Naive thymus-derived CD8-positive, alpha-beta T cell (primary cell): Measurements from ENCODE around the gene PPP1R27. TPM values are rescaled to one million over a fixed set of nuclear protein-coding genes. Genes with fewer than 3 reads are reported as not detected.
A peak's percentile ranks its signal among the peaks of the same experiment; 100 is the strongest.

ENCODE experiments used
- ATAC-seq, 2 donors: fragments of 150-1000 bp; cut with Tn5 transposase in 1 of 2; sonication (Bioruptor Pico), chemical (Tn5 transposase) in 1 of 2; 1 replicate in 1 of 2; 2 replicates in 1 of 2; pipeline ENCODE4 v1.10.0; 2021; ENCODE audit warnings: mild to moderate bottlenecking in 2 of 2, moderate library complexity in 2 of 2
- POLR2A ChIA-PET: fragments of 350-600 bp; sonication (Branson Sonifier 250); formaldehyde crosslinking; loops from one replicate; lab custom pipeline; 2021; ENCODE audit warnings: antibody characterized with exemption; lab: Charles Lee
- DNase-seq, 10 donors: peaks; one replicate each; pipeline versions ENCODE4 v3.0.0 to v3.0.0-alpha.2; 2020 to 2022
- H3K27ac Mint-ChIP-seq, 10 donors: one replicate each; pipeline ENCODE4 v1.8.0; 2020 to 2022; ENCODE audit warnings: mild to moderate bottlenecking in 10 of 10, mixed read lengths in 10 of 10, moderate library complexity in 4 of 10, inconsistent platforms in 1 of 10
- H3K27me3 Mint-ChIP-seq, 5 donors: one replicate each; pipeline ENCODE4 v1.8.0; 2021 to 2022; ENCODE audit warnings: mixed read lengths in 5 of 5
- H3K36me3 Mint-ChIP-seq, 3 donors: one replicate each; pipeline ENCODE4 v1.8.0; 2020 to 2022; ENCODE audit warnings: mixed read lengths in 3 of 3, mild to moderate bottlenecking in 2 of 3, inconsistent platforms in 1 of 3
- H3K4me1 Mint-ChIP-seq, 4 donors: one replicate each; pipeline ENCODE4 v1.8.0; 2021 to 2022; ENCODE audit warnings: mixed read lengths in 4 of 4
- H3K4me3 Mint-ChIP-seq, 10 donors: one replicate each; pipeline ENCODE4 v1.8.0; 2020 to 2022; ENCODE audit warnings: mild to moderate bottlenecking in 10 of 10, mixed read lengths in 10 of 10, moderate library complexity in 6 of 10, inconsistent platforms in 1 of 10
- H3K9me3 Mint-ChIP-seq, 9 donors: one replicate each; pipeline ENCODE4 v1.8.0; 2020 to 2022; ENCODE audit warnings: mixed read lengths in 9 of 9, mild to moderate bottlenecking in 3 of 9, inconsistent platforms in 1 of 9, moderate library complexity in 1 of 9
- polyA plus RNA-seq, 3 donors: library from polyadenylated mRNA; unstranded; fragments of 300-500 nt; fragmentation: Illumina TruSeq; gene quantifications; one replicate each; pipeline ENCODE4 v1.2.3, GENCODE V29; 2021
- total RNA-seq, 8 experiments: library from RNA in 2 of 8; stranded (reverse) in 2 of 8; gene quantifications; one replicate each; pipeline ENCODE4 v1.2.3 and lab custom pipeline; 2021 to 2026

PPP1R27 gene
- total and polyA plus RNA-seq, 5 experiments from 2014 or later = 0.11 TPM; not detected in 4

GRCh38 chr17:81811705-81812570 lies 22.9 kb downstream of the PPP1R27 start:
- POLR2A ChIA-PET = no interaction called here
- H3K4me1 Mint-ChIP-seq = peaks cover 0 to 2% (median 0%) of the 10 kb centered on the region in 4 donors
- DNase-seq (no peak), ATAC-seq (no peak)
- H3K4me3 Mint-ChIP-seq = no peak overlapping the region
- no peaks in the 10 kb centered on the region for H3K36me3 Mint-ChIP-seq
- H3K27me3 Mint-ChIP-seq = peaks cover 6 to 36% (median 25%) of the 10 kb centered on the region in 5 donors
- no peak overlapping the region for H3K27ac Mint-ChIP-seq
- peaks cover 0 to 3% (median 0%) of the 10 kb centered on the region in 9 donors for H3K9me3 Mint-ChIP-seq

GRCh38 chr17:81810892-81811704 lies 23.8 kb downstream of the PPP1R27 start:
- Mint-ChIP-seq H3K27me3 (peaks cover 3 to 35% (median 22%) of the 10 kb centered on the region in 5 donors), H3K4me3 (no peak overlapping the region), H3K27ac (no peak overlapping the region), H3K9me3 (peaks cover 0 to 3% (median 0%) of the 10 kb centered on the region in 9 donors), H3K36me3 (no peaks in the 10 kb centered on the region), H3K4me1 (peaks cover 0 to 2% (median 0%) of the 10 kb centered on the region in 4 donors)
- no peak for ATAC-seq
- DNase-seq = no peak
- POLR2A ChIA-PET = no interaction called here

GRCh38 chr17:81810476-81810875 lies 24.4 kb downstream of the PPP1R27 start:
- H3K36me3 Mint-ChIP-seq = no peaks in the 10 kb centered on the region
- DNase-seq = no peak
- POLR2A ChIA-PET = no interaction called here
- peaks cover 0 to 3% (median 0%) of the 10 kb centered on the region in 9 donors for H3K9me3 Mint-ChIP-seq
- H3K4me3 Mint-ChIP-seq = no peak overlapping the region
- peaks cover 0 to 2% (median 0%) of the 10 kb centered on the region in 4 donors for H3K4me1 Mint-ChIP-seq
- peaks cover 3 to 36% (median 21%) of the 10 kb centered on the region in 5 donors for H3K27me3 Mint-ChIP-seq
- ATAC-seq = no peak
- H3K27ac Mint-ChIP-seq = no peak overlapping the region

GRCh38 chr17:81809556-81809998 lies 25.3 kb downstream of the PPP1R27 start:
- peaks cover 0 to 3% (median 0%) of the 10 kb centered on the region in 9 donors for H3K9me3 Mint-ChIP-seq
- H3K4me3 Mint-ChIP-seq = no peak overlapping the region

GRCh38 chr17:81808778-81809555 lies 25.9 kb downstream of the PPP1R27 start:
- no peaks in the 10 kb centered on the region for H3K36me3 Mint-ChIP-seq
- DNase-seq = no peak
- H3K4me1 Mint-ChIP-seq = peaks cover 0 to 2% (median 0%) of the 10 kb centered on the region in 4 donors
- no peak overlapping the region for H3K27ac Mint-ChIP-seq
- H3K9me3 Mint-ChIP-seq = peaks cover 0 to 3% (median 0%) of the 10 kb centered on the region in 9 donors
- peak in 1 of 2 donors; percentile 39 for ATAC-seq
- H3K27me3 Mint-ChIP-seq = peaks cover 3 to 39% (median 21%) of the 10 kb centered on the region in 5 donors
- POLR2A ChIA-PET = no interaction called here
- H3K4me3 Mint-ChIP-seq = no peak overlapping the region

More at GRCh38 chr17:81809556-81809998, 25.3 kb downstream of the PPP1R27 start:
- no peak overlapping the region for H3K27ac Mint-ChIP-seq
- no peaks in the 10 kb centered on the region for H3K36me3 Mint-ChIP-seq
- H3K27me3 Mint-ChIP-seq = peaks cover 3 to 41% (median 21%) of the 10 kb centered on the region in 5 donors
- ATAC-seq (no peak), DNase-seq (no peak)
- POLR2A ChIA-PET = no interaction called here
- H3K4me1 Mint-ChIP-seq = peaks cover 0 to 2% (median 0%) of the 10 kb centered on the region in 4 donors

GRCh38 chr17:81807839-81808238 lies 27.0 kb downstream of the PPP1R27 start:
- H3K36me3 Mint-ChIP-seq = no peaks in the 10 kb centered on the region
- ATAC-seq = no peak

GRCh38 chr17:81807210-81807719 lies 27.6 kb downstream of the PPP1R27 start:
- Mint-ChIP-seq H3K4me1 (peaks cover 0 to 7% (median 3%) of the 10 kb centered on the region in 4 donors), H3K27ac (no peak overlapping the region), H3K27me3 (peaks cover 8 to 48% (median 33%) of the 10 kb centered on the region in 5 donors), H3K9me3 (peaks cover 0 to 3% (median 0%) of the 10 kb centered on the region in 9 donors), H3K36me3 (no peaks in the 10 kb centered on the region), H3K4me3 (no peak overlapping the region)
- DNase-seq = no peak
- POLR2A ChIA-PET = no interaction called here
- ATAC-seq = no peak

More at GRCh38 chr17:81807839-81808238, 27.0 kb downstream of the PPP1R27 start:
- Mint-ChIP-seq H3K9me3 (peaks cover 0 to 3% (median 0%) of the 10 kb centered on the region in 9 donors), H3K27ac (no peak overlapping the region), H3K27me3 (peaks cover 4 to 44% (median 27%) of the 10 kb centered on the region in 5 donors), H3K4me3 (no peak overlapping the region), H3K4me1 (peaks cover 0 to 7% (median 2%) of the 10 kb centered on the region in 4 donors)
- no peak for DNase-seq
- POLR2A ChIA-PET = no interaction called here

- POLR2A ChIA-PET = no interaction called here
- ATAC-seq (no peak), DNase-seq (no peak)
- H3K27me3 Mint-ChIP-seq = peaks cover 8 to 55% (median 38%) of the 10 kb centered on the region in 5 donors
- peaks cover 0 to 7% (median 3%) of the 10 kb centered on the region in 4 donors for H3K4me1 Mint-ChIP-seq
- H3K27ac Mint-ChIP-seq = no peak overlapping the region
- H3K4me3 Mint-ChIP-seq = no peak overlapping the region
- H3K9me3 Mint-ChIP-seq = peaks cover 0 to 3% (median 0%) of the 10 kb centered on the region in 9 donors
- no peaks in the 10 kb centered on the region for H3K36me3 Mint-ChIP-seq
These were observed 28.2 kb downstream of the PPP1R27 start for GRCh38 chr17:81806461-81807209.

- DNase-seq = no peak
- ATAC-seq = no peak
- H3K9me3 Mint-ChIP-seq = peaks cover 0 to 5% (median 0%) of the 10 kb centered on the region in 9 donors
- H3K27me3 Mint-ChIP-seq = peaks cover 10 to 62% (median 45%) of the 10 kb centered on the region in 5 donors
- peaks cover 0 to 7% (median 3%) of the 10 kb centered on the region in 4 donors for H3K4me1 Mint-ChIP-seq
- no peak overlapping the region for H3K4me3 Mint-ChIP-seq
- H3K27ac Mint-ChIP-seq = no peak overlapping the region
- no peaks in the 10 kb centered on the region for H3K36me3 Mint-ChIP-seq
- POLR2A ChIA-PET = no interaction called here
These were observed 29.0 kb downstream of the PPP1R27 start for GRCh38 chr17:81805707-81806460.

- POLR2A ChIA-PET = interaction anchor here (0.6 kb wide), 1 partner anchor 713 kb away, joined by 5 read pairs; no protein-coding TSS in a partner anchor
- Mint-ChIP-seq H3K36me3 (no peaks in the 10 kb centered on the region), H3K4me1 (peaks cover 0 to 7% (median 4%) of the 10 kb centered on the region in 4 donors), H3K9me3 (peaks cover 0 to 5% (median 0%) of the 10 kb centered on the region in 9 donors), H3K27ac (peak overlapping the region in 1 of 10 donors; percentile 66), H3K27me3 (peaks cover 12 to 65% (median 44%) of the 10 kb centered on the region in 5 donors), H3K4me3 (peak overlapping the region in 3 of 10 donors; percentile 50 to 65 (median 64))
- ATAC-seq (no peak), DNase-seq (no peak)
These were observed 30.1 kb downstream of the PPP1R27 start for GRCh38 chr17:81804559-81805399.
